Measurements from ENCODE around the gene TRAM2. TPM values are rescaled to one million over a fixed set of nuclear protein-coding genes. Genes with fewer than 3 reads are reported as not detected.

Gene TRAM2
- total and polyA plus RNA-seq, 10 of the 15 experiments (the other 5 are each of a cell fraction or from before 2014, with no cell fraction given), result 2.5 to 15.0 (median 11.0) TPM

DNA sequence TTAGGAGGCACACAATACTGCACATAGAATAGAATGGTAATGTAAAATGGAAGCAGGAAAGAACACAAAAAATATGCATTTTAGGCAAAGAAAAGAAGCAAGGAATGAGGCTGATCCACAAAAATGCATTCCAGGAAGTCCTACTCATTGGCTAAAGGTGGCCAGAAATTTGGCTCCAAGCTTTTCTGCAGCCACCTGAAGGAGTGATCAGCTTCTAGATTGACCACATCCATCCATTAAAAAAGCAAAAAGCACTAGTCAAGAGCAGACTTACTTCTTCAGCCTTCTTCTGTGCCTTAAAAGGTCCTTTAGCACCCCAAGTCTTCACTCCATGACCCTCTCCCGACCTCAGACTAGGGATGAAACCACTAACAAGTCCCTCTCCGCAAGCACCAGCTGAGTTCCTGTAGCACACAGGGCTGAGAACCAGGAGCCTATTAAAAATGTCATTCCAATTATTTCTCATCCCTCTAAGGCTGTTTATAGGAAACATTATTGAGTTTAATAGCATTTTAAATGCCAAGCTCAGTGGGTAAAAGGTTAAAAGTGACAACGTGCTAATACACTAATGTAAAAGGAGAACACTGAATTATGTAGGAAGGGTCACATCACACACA lies 36.5 kb downstream of the TRAM2 start:
- intact Hi-C loops (cut with micrococcal nuclease; ENCODE audit: unreplicated experiment), result no loop called here
- POLR2A ChIA-PET, result no interaction called here

More for the DNA sequence above, 36.5 kb downstream of the TRAM2 start:
- no peak overlapping the region for H3K27ac ChIP-seq (ENCODE audit: control insufficient read depth, insufficient read depth)
- RAD21 ChIA-PET (ENCODE audit: unreplicated experiment), result interaction anchor here (1.6 kb wide), 1 partner anchor 124 kb away, joined by 3 read pairs; no protein-coding TSS in a partner anchor
- in situ Hi-C loops (cut with MboI), result no loop called here
- TF ChIP-seq BRCA1 (IDR thresholded peaks at IDR 0.05; ENCODE audit: low read depth, low read length) (no peak), CREB1 (IDR thresholded peaks at IDR 0.05; ENCODE audit: low read depth) (no peak), POLR2A (IDR thresholded peaks at IDR 0.05; ENCODE audit: low read depth, low read length) (no peak), YBX1 (IDR thresholded peaks at IDR 0.05) (no peak), ZNF217 (IDR thresholded peaks at IDR 0.05) (no peak), CBX5 (IDR thresholded peaks at IDR 0.05; ENCODE audit: low read depth) (no peak), JUND (IDR thresholded peaks at IDR 0.05; ENCODE audit: low read depth, low read length) (no peak), BMI1 (IDR thresholded peaks at IDR 0.05; ENCODE audit: borderline replicate concordance) (no peak), ZNF622 (IDR thresholded peaks at IDR 0.05) (no peak)
- TF ChIP-seq, protein P1, sequence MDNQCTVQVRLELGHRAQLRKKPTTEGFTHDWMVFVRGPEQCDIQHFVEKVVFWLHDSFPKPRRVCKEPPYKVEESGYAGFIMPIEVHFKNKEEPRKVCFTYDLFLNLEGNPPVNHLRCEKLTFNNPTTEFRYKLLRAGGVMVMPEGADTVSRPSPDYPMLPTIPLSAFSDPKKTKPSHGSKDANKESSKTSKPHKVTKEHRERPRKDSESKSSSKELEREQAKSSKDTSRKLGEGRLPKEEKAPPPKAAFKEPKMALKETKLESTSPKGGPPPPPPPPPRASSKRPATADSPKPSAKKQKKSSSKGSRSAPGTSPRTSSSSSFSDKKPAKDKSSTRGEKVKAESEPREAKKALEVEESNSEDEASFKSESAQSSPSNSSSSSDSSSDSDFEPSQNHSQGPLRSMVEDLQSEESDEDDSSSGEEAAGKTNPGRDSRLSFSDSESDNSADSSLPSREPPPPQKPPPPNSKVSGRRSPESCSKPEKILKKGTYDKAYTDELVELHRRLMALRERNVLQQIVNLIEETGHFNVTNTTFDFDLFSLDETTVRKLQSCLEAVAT (IDR thresholded peaks at IDR 0.05), result no peak
- TF ChIP-seq, protein P2, sequence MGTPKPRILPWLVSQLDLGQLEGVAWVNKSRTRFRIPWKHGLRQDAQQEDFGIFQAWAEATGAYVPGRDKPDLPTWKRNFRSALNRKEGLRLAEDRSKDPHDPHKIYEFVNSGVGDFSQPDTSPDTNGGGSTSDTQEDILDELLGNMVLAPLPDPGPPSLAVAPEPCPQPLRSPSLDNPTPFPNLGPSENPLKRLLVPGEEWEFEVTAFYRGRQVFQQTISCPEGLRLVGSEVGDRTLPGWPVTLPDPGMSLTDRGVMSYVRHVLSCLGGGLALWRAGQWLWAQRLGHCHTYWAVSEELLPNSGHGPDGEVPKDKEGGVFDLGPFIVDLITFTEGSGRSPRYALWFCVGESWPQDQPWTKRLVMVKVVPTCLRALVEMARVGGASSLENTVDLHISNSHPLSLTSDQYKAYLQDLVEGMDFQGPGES (IDR thresholded peaks at IDR 0.05), result no peak
- TF ChIP-seq, protein P3, sequence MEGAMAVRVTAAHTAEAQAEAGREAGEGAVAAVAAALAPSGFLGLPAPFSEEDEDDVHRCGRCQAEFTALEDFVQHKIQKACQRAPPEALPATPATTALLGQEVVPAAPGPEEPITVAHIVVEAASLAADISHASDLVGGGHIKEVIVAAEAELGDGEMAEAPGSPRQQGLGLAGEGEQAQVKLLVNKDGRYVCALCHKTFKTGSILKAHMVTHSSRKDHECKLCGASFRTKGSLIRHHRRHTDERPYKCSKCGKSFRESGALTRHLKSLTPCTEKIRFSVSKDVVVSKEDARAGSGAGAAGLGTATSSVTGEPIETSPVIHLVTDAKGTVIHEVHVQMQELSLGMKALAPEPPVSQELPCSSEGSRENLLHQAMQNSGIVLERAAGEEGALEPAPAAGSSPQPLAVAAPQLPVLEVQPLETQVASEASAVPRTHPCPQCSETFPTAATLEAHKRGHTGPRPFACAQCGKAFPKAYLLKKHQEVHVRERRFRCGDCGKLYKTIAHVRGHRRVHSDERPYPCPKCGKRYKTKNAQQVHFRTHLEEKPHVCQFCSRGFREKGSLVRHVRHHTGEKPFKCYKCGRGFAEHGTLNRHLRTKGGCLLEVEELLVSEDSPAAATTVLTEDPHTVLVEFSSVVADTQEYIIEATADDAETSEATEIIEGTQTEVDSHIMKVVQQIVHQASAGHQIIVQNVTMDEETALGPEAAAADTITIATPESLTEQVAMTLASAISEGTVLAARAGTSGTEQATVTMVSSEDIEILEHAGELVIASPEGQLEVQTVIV (IDR thresholded peaks at IDR 0.05; ENCODE audit: borderline replicate concordance, partially characterized antibody), result no peak
- no peaks in the 10 kb centered on the region for H4K20me1 ChIP-seq (ENCODE audit: control insufficient read depth, insufficient read depth)
- ATAC-seq (no peak), DNase-seq (ENCODE audit: low read depth, low spot score) (no peak), FAIRE-seq (no peak)
- H3K27me3 ChIP-seq (replicated peaks in 1 of 2; ENCODE audit: control insufficient read depth in 2 of 2, insufficient read depth in 2 of 2, low read length in 1 of 2), result no peaks in the 10 kb centered on the region
- no peaks in the 10 kb centered on the region for H3K36me3 ChIP-seq (ENCODE audit: control insufficient read depth in 2 of 2, insufficient read depth in 2 of 2, low read length in 1 of 2)
- CTCF ChIA-PET, result interaction anchor here (0.6 to 0.7 kb wide), 2 partner anchors 27 to 123 kb away, joined by 3 read pairs; no protein-coding TSS in a partner anchor
- H3K4me3 ChIP-seq, result no peak overlapping the region
- no TSS peak for BruUV-seq (replicated peaks)
- H3K79me2 ChIP-seq (ENCODE audit: control insufficient read depth, insufficient read depth, low read length), result peaks cover 14% of the 10 kb centered on the region
- peaks cover 34% of the 10 kb centered on the region for H3K4me1 ChIP-seq (ENCODE audit: control insufficient read depth, insufficient read depth, low read length)
- no peaks in the 10 kb centered on the region for H3K9me3 ChIP-seq (replicated peaks; ENCODE audit: control insufficient read depth, insufficient read depth, low read length)
- WGBS (ENCODE audit: insufficient coverage, insufficient replicate concordance, low lambda C conversion rate, missing lambda C conversion rate), result 67% methylated on average over 3 of the region's 3 CpGs
- no peak overlapping the region for H3K9ac ChIP-seq (ENCODE audit: control insufficient read depth, insufficient read depth, low read length)
- SMC1A ChIA-PET (ENCODE audit: uncharacterized antibody, unreplicated experiment), result interaction anchor here (1.0 kb wide), 1 partner anchor 121 kb away, joined by 3 read pairs; no protein-coding TSS in a partner anchor
- no peak overlapping the region for H3K4me2 ChIP-seq (ENCODE audit: control insufficient read depth, insufficient read depth)
- H2AFZ ChIP-seq (ENCODE audit: control insufficient read depth, low read depth, low read length), result no peak overlapping the region
